Measurements from ENCODE around the gene CCDC54.

GRCh38 chr3:107414325-107414964 is 37.2 kb downstream of the CCDC54 start:
- TF ChIP-seq POLR2A (IDR thresholded peaks at IDR 0.05) = no peak
- no peak for TF ChIP-seq CTCF (IDR thresholded peaks at IDR 0.05)

Data from lower leg skin (tissue), 3 donors.